IMR-90 (cell line): ENCODE measurements around the gene CD70. TPM values are rescaled to one million over a fixed set of nuclear protein-coding genes. Genes with fewer than 3 reads are reported as not detected.

ENCODE experiments used
- ATAC-seq: fragments of 200-7000 bp; cut with Tn5 transposase; 2 replicates; pipeline ENCODE4 v1.9.1; 2020; ENCODE audit warnings: low read depth, mild to moderate bottlenecking, moderate library complexity
- BruUV-seq: library from RNA; stranded (reverse); fragments of 400-500 nt; replicated peaks from 2 replicates; lab custom pipeline; 2021; lab: Mats Ljungman, UMichigan
- CTCF ChIA-PET: fragments of 300-600 bp; formaldehyde crosslinking; extraction: SDS; loops from one replicate; lab custom pipeline; 2021; ENCODE audit warnings: antibody characterized with exemption; lab: Yijun Ruan, JAX
- POLR2A ChIA-PET: fragments of 300-600 bp; sonication (Branson Sonifier 250); formaldehyde crosslinking; loops from one replicate; lab custom pipeline; 2022; ENCODE audit warnings: antibody characterized with exemption; ENCODE audit not compliant: unreplicated experiment; lab: Charles Lee
- DNase-seq: peaks from one replicate; pipeline ENCODE4 v3.0.0; 2013
- H2AFZ ChIP-seq: replicated peaks from 2 replicates; pipeline ENCODE3; 2013; ENCODE audit warnings: low read length, mild to moderate bottlenecking; ENCODE audit not compliant: poor library complexity
- H2AK5ac ChIP-seq: 2 replicates; pipeline ENCODE4 v1.6.1; 2013; ENCODE audit warnings: low read depth, low read length, inconsistent platforms
- H2AK9ac ChIP-seq: replicated peaks from 2 replicates; pipeline ENCODE3; 2013; ENCODE audit warnings: mild to moderate bottlenecking, low read depth, low read length, moderate library complexity; ENCODE audit not compliant: poor library complexity
- H2BK120ac ChIP-seq: 2 replicates; pipeline ENCODE4 v1.6.1; 2013; ENCODE audit warnings: low read depth, low read length, inconsistent platforms
- H2BK15ac ChIP-seq: 3 replicates; pipeline ENCODE4 v1.6.1; 2013; ENCODE audit warnings: low read depth, low read length, inconsistent platforms
- H2BK20ac ChIP-seq: 2 replicates; pipeline ENCODE4 v1.6.1; 2013; ENCODE audit warnings: low read depth, mild to moderate bottlenecking, inconsistent platforms, low read length, moderate library complexity
- H2BK5ac ChIP-seq: 2 replicates; pipeline ENCODE4 v1.6.1; 2013; ENCODE audit warnings: mild to moderate bottlenecking, low read depth, low read length, inconsistent platforms; ENCODE audit not compliant: poor library complexity, severe bottlenecking
- H3K14ac ChIP-seq: replicated peaks from 2 replicates; pipeline ENCODE4 v1.6.1; 2013; ENCODE audit warnings: low read depth, low read length, inconsistent platforms
- H3K18ac ChIP-seq: 2 replicates; pipeline ENCODE4 v1.6.1; 2013; ENCODE audit warnings: low read depth, low read length, control low read depth
- H3K23ac ChIP-seq: 2 replicates; pipeline ENCODE4 v1.6.1; 2013; ENCODE audit warnings: low read depth, low read length, inconsistent platforms
- H3K27ac ChIP-seq: 2 replicates; pipeline ENCODE4 v1.5.1; 2013; ENCODE audit warnings: mild to moderate bottlenecking, control low read depth, low read length; ENCODE audit not compliant: insufficient read depth
- H3K27me3 ChIP-seq: 2 replicates; pipeline ENCODE4 v1.6.1; 2013; ENCODE audit warnings: low read length; ENCODE audit not compliant: control insufficient read depth, insufficient read depth
- H3K36me3 ChIP-seq: 2 replicates; pipeline ENCODE4 v1.6.1; 2013; ENCODE audit warnings: low read length, mixed read lengths; ENCODE audit not compliant: control insufficient read depth, insufficient read depth
- H3K4ac ChIP-seq: 2 replicates; pipeline ENCODE4 v1.6.1; 2013; ENCODE audit warnings: low read depth, low read length, inconsistent platforms
- H3K4me1 ChIP-seq: 2 replicates; pipeline ENCODE4 v1.6.1; 2013; ENCODE audit warnings: low read length, mixed read lengths; ENCODE audit not compliant: control insufficient read depth, insufficient read depth
- H3K4me2 ChIP-seq: 2 replicates; pipeline ENCODE4 v1.6.1; 2013; ENCODE audit warnings: low read depth, mild to moderate bottlenecking, control low read depth, low read length, moderate library complexity
- H3K4me3 ChIP-seq: 2 replicates; pipeline ENCODE4 v1.5.1; 2013; ENCODE audit warnings: low read depth, mild to moderate bottlenecking, control low read depth, low read length, moderate library complexity; ENCODE audit not compliant: insufficient read depth
- H3K56ac ChIP-seq: 2 replicates; pipeline ENCODE4 v1.6.1; 2013; ENCODE audit warnings: low read length, inconsistent platforms; ENCODE audit not compliant: insufficient read depth; ENCODE audit errors: extremely low read depth
- H3K79me1 ChIP-seq, 2 experiments: 2 replicates each; pipeline ENCODE4 v1.6.1; 2013; ENCODE audit warnings: low read length in 2 of 2, inconsistent platforms in 1 of 2, low read depth in 1 of 2
- H3K9ac ChIP-seq: 2 replicates; pipeline ENCODE4 v1.6.1; 2013; ENCODE audit warnings: low read depth, low read length, control low read depth
- H3K9me1 ChIP-seq: 2 replicates; pipeline ENCODE4 v1.6.1; 2013; ENCODE audit warnings: low read length, inconsistent platforms; ENCODE audit not compliant: insufficient read depth
- H3K9me3 ChIP-seq: 2 replicates; pipeline ENCODE4 v1.6.1; 2013; ENCODE audit warnings: low read length; ENCODE audit not compliant: control insufficient read depth, insufficient read depth
- H4K20me1 ChIP-seq: 2 replicates; pipeline ENCODE4 v1.6.1; 2013; ENCODE audit warnings: low read length, inconsistent platforms; ENCODE audit not compliant: insufficient read depth
- H4K5ac ChIP-seq: 2 replicates; pipeline ENCODE4 v1.6.1; 2013; ENCODE audit warnings: mild to moderate bottlenecking, low read depth, low read length, control low read depth
- H4K8ac ChIP-seq, 2 experiments: 2 replicates each; pipeline ENCODE4 v1.6.1; 2013; ENCODE audit warnings: low read depth in 2 of 2, low read length in 2 of 2, control low read depth in 1 of 2, inconsistent platforms in 1 of 2
- H4K91ac ChIP-seq: 2 replicates; pipeline ENCODE4 v1.6.1; 2013; ENCODE audit warnings: low read depth, low read length, inconsistent platforms; ENCODE audit not compliant: insufficient read depth
- BHLHE40 ChIP-seq: fragments of 150-350 bp; IDR thresholded peaks from 2 replicates; pipeline ENCODE4 v1.6.1; 2016; ENCODE audit warnings: mild to moderate bottlenecking, low read depth, low read length
- CEBPB ChIP-seq: IDR thresholded peaks from 2 replicates; pipeline ENCODE4 v1.6.1; 2012; ENCODE audit warnings: low read depth, low read length, improper control_type of control experiment
- FOS ChIP-seq: fragments of 150-350 bp; IDR thresholded peaks from 2 replicates; pipeline ENCODE4 v1.6.1; 2016; ENCODE audit warnings: low read depth, low read length
- MAZ ChIP-seq: IDR thresholded peaks from 2 replicates; pipeline ENCODE4 v1.6.1; 2012; ENCODE audit warnings: low read depth, mild to moderate bottlenecking, low read length, improper control_type of control experiment, moderate library complexity, borderline replicate concordance
- MXI1 ChIP-seq: IDR thresholded peaks from 2 replicates; pipeline ENCODE4 v1.6.1; 2012; ENCODE audit warnings: low read depth, mild to moderate bottlenecking, low read length, moderate library complexity, borderline replicate concordance
- NFE2L2 ChIP-seq: fragments of 150-350 bp; IDR thresholded peaks from 2 replicates; pipeline ENCODE4 v1.6.1; 2016; ENCODE audit warnings: low read depth, mild to moderate bottlenecking, low read length
- POLR2A ChIP-seq: IDR thresholded peaks from 2 replicates; pipeline ENCODE4 v1.6.1; 2012; ENCODE audit warnings: mild to moderate bottlenecking, low read depth, low read length
- RAD21 ChIP-seq: IDR thresholded peaks from 2 replicates; pipeline ENCODE4 v1.6.1; 2012; ENCODE audit warnings: low read length, improper control_type of control experiment
- RCOR1 ChIP-seq: IDR thresholded peaks from 2 replicates; pipeline ENCODE4 v1.6.1; 2012; ENCODE audit warnings: mild to moderate bottlenecking, low read length, improper control_type of control experiment; ENCODE audit not compliant: insufficient replicate concordance
- WGBS, 2 experiments: methylation state at CpG; one replicate each; pipeline versions ENCODE4 v1.1.5 to v1.1.7; 2013; ENCODE audit warnings: missing lambda C conversion rate in 2 of 2; ENCODE audit not compliant: insufficient read length in 1 of 2; ENCODE audit errors: extremely low coverage in 2 of 2; 5-methylcytosine and 5-hydroxymethylcytosine counted together
- dilution Hi-C: fragments of 300-500 bp; cut with HindIII; formaldehyde crosslinking; loops from one replicate; pipeline ENCODE4 v1.14.3; 2018; ENCODE audit warnings: low sequenced_read_pairs; ENCODE audit not compliant: unreplicated experiment
- in situ Hi-C: fragments of 300-500 bp; cut with MboI; formaldehyde crosslinking; loops from 3 replicates; pipeline ENCODE4 v1.14.3; 2019; ENCODE audit warnings: low sequenced_read_pairs, inconsistent platforms, mixed read lengths
- intact Hi-C: fragments of 100-400 bp; cut with micrococcal nuclease; formaldehyde crosslinking; loops from 2 replicates; pipeline ENCODE4 v1.10.0; 2022
- polyA plus RNA-seq, 3 experiments: library from polyadenylated mRNA; depleted of rRNA; stranded (reverse); fragments of >200 nt; gene quantifications; 2 replicates each; pipeline ENCODE4 v1.2.3, GENCODE V29; 2012; ENCODE audit warnings: low replicate concordance in 1 of 3
- total RNA-seq: library from RNA; depleted of rRNA; stranded (reverse); fragments of >200 nt; gene quantifications from 2 replicates; pipeline ENCODE4 v1.2.3, GENCODE V29; 2012
- TF ChIP-seq, protein P1 (sequence below): fragments of 150-350 bp; IDR thresholded peaks from 2 replicates; pipeline ENCODE4 v1.6.1; 2017; ENCODE audit warnings: mild to moderate bottlenecking, antibody characterized with exemption, low read length, low read depth

Gene CD70
- total and polyA plus RNA-seq, 2 of the 4 experiments (the other 2 are of a cell fraction), result not detected

GRCh38 chr19:6556043-6556449 is 34.9 kb downstream of the CD70 start:
- DNase-seq (no peak), ATAC-seq (no peak)
- no peaks in the 10 kb centered on the region for H3K27me3 ChIP-seq
- no peak overlapping the region for H2BK120ac ChIP-seq
- intact Hi-C loops, result no loop called here
- no peak overlapping the region for H2AFZ ChIP-seq
- no peaks in the 10 kb centered on the region for H3K4me1 ChIP-seq
- H2BK5ac ChIP-seq, result no peak overlapping the region
- no TSS peak for BruUV-seq
- no peak overlapping the region for H3K4me2 ChIP-seq
- dilution Hi-C loops, result no loop called here
- POLR2A ChIA-PET, result no interaction called here
- TF ChIP-seq, protein P1, sequence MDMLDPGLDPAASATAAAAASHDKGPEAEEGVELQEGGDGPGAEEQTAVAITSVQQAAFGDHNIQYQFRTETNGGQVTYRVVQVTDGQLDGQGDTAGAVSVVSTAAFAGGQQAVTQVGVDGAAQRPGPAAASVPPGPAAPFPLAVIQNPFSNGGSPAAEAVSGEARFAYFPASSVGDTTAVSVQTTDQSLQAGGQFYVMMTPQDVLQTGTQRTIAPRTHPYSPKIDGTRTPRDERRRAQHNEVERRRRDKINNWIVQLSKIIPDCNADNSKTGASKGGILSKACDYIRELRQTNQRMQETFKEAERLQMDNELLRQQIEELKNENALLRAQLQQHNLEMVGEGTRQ, result no peak
- TF ChIP-seq FOS (no peak), RCOR1 (no peak), POLR2A (no peak), BHLHE40 (no peak), NFE2L2 (no peak), CEBPB (no peak), RAD21 (no peak), MAZ (no peak), MXI1 (no peak)
- H4K8ac ChIP-seq, result no peak overlapping the region
- no peak overlapping the region for H3K27ac ChIP-seq
- H4K5ac ChIP-seq, result no peak overlapping the region
- H4K91ac ChIP-seq, result no peak overlapping the region
- H3K4ac ChIP-seq, result no peak overlapping the region
- H4K20me1 ChIP-seq, result no peaks in the 10 kb centered on the region
- no peaks in the 10 kb centered on the region for H3K36me3 ChIP-seq
- H3K14ac ChIP-seq, result no peak overlapping the region
- H3K4me3 ChIP-seq, result no peak overlapping the region
- in situ Hi-C loops, result no loop called here
- no peak overlapping the region for H3K56ac ChIP-seq
- H3K79me1 ChIP-seq, result no peaks in the 10 kb centered on the region
- H3K23ac ChIP-seq, result no peak overlapping the region
- no peak overlapping the region for H2BK20ac ChIP-seq
- no peak overlapping the region for H3K9ac ChIP-seq
- no peak overlapping the region for H2BK15ac ChIP-seq
- H3K9me1 ChIP-seq, result no peaks in the 10 kb centered on the region
- H3K18ac ChIP-seq, result no peak overlapping the region
- no peak overlapping the region for H2AK5ac ChIP-seq
- H3K9me3 ChIP-seq, result peaks cover 2% of the 10 kb centered on the region; the same call in 1 of the 2 replicates
- CTCF ChIA-PET, result no interaction called here
- no peak overlapping the region for H2AK9ac ChIP-seq
- WGBS, 2 experiments, result 60% methylated on average over 1 of the region's 2 CpGs; no CpG with 5 or more reads in 1 of the 2 experiments
